Psoas muscle (tissue), 8 donors: ENCODE results near the gene LRRC70. TPM values are rescaled to one million over a fixed set of nuclear protein-coding genes. Genes with fewer than 3 reads are reported as not detected.

Experiments used
- ATAC-seq, 4 donors: fragments of 200-7000 bp; cut with Tn5 transposase; one replicate each; pipeline ENCODE4 v1.9.1; 2020; ENCODE audit warnings: moderate library complexity in 3 of 4, mild to moderate bottlenecking in 2 of 4
- DNase-seq, 2 donors: peaks; one replicate each; pipeline ENCODE4 v3.0.0-alpha.2; 2020
- H3K27ac ChIP-seq: fragments of 200-600 bp; one replicate; pipeline ENCODE4 v1.8.0; 2022
- H3K27me3 ChIP-seq, 3 donors: fragments of 200-600 bp in 1 of 3; one replicate each; pipeline versions ENCODE4 v1.6.1 to v1.8.0; 2013 to 2022; ENCODE audit warnings: low read length in 2 of 3, mild to moderate bottlenecking in 2 of 3, moderate library complexity in 1 of 3; ENCODE audit not compliant: insufficient read depth in 3 of 3
- H3K36me3 ChIP-seq, 2 donors: fragments of 200-600 bp in 1 of 2; one replicate each; pipeline versions ENCODE4 v1.6.1 to v1.8.0; 2013 to 2022; ENCODE audit warnings: low read depth in 1 of 2, mild to moderate bottlenecking in 1 of 2, moderate library complexity in 1 of 2; ENCODE audit not compliant: insufficient read depth in 1 of 2
- H3K4me1 ChIP-seq: fragments of 200-600 bp; one replicate; pipeline ENCODE4 v1.8.0; 2022
- H3K4me3 ChIP-seq: fragments of 200-600 bp; one replicate; pipeline ENCODE4 v1.8.0; 2022; ENCODE audit warnings: mild to moderate bottlenecking
- H3K9me3 ChIP-seq: fragments of 200-600 bp; one replicate; pipeline ENCODE4 v1.8.0; 2022
- WGBS, 3 donors: extraction: QIAGEN DNeasy Blood & Tissue Kit; methylation state at CpG; one replicate each; pipeline versions ENCODE4 v1.1.6 to v1.1.7; 2013; 5-methylcytosine and 5-hydroxymethylcytosine counted together
- intact Hi-C, 2 donors: fragments of 100-400 bp; cut with DNase I; formaldehyde crosslinking; loops; one replicate each; pipeline versions ENCODE4 v1.11.0 to v1.14.2; 2022
- polyA plus RNA-seq, 3 donors: library from polyadenylated mRNA; stranded (reverse); fragments of 200-250 nt; gene quantifications; one replicate each; pipeline ENCODE4 v1.2.3, GENCODE V29; 2013
- total RNA-seq, 4 donors: library from RNA; stranded (reverse); fragmentation: NEBNext Ultra II Directional in 2 of 4; extraction: Animal tissue kit (Norgen Biotek cat#: 25700) in 2 of 4; gene quantifications; one replicate each; pipeline versions ENCODE4 v1.2.1 to v1.2.4, GENCODE V29; 2021 to 2023
- TF ChIP-seq, protein P1 (sequence below): fragments of 200-600 bp; IDR thresholded peaks from one replicate; pipeline ENCODE4 v1.8.0; 2022; ENCODE audit warnings: antibody characterized with exemption
- donor health status: healthy with polysubstance abuse.
- donor health status: DM: no; HTN: no; CAD: no; lungs with moderate emphysema.
- donor health status: Bipolar disorder and iron deficiency.
- donor health status: healthy.
- donor health status: DM: yes; HTN: yes; CAD: no.
- donor health status: DM: no; HTN: no; CAD: no.
- donor health status: DM: no; HTN: no; CAD: no.
- donor health status: DM: yes; HTN: yes; CAD: no.

The LRRC70 gene
- total and polyA plus RNA-seq, 7 donors = 0.17 to 1.6 (median 0.64) TPM

- Histone ChIP-seq H3K27ac (no peak overlapping the region), H3K9me3 (no peaks in the 10 kb centered on the region), H3K36me3 (peaks cover 0 to 23% of the 10 kb centered on the region in 2 donors), H3K4me1 (no peaks in the 10 kb centered on the region), H3K4me3 (no peak overlapping the region), H3K27me3 (no peaks in the 10 kb centered on the region)
- ATAC-seq (no peak), DNase-seq (no peak)
- intact Hi-C loops = no loop called here
- TF ChIP-seq, protein P1, sequence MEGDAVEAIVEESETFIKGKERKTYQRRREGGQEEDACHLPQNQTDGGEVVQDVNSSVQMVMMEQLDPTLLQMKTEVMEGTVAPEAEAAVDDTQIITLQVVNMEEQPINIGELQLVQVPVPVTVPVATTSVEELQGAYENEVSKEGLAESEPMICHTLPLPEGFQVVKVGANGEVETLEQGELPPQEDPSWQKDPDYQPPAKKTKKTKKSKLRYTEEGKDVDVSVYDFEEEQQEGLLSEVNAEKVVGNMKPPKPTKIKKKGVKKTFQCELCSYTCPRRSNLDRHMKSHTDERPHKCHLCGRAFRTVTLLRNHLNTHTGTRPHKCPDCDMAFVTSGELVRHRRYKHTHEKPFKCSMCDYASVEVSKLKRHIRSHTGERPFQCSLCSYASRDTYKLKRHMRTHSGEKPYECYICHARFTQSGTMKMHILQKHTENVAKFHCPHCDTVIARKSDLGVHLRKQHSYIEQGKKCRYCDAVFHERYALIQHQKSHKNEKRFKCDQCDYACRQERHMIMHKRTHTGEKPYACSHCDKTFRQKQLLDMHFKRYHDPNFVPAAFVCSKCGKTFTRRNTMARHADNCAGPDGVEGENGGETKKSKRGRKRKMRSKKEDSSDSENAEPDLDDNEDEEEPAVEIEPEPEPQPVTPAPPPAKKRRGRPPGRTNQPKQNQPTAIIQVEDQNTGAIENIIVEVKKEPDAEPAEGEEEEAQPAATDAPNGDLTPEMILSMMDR = no peak
- WGBS, 3 donors = 96 to 100% (median 100%) methylated on average over 2 of the region's 2 CpGs
Observed at GRCh38 chr5:62589504-62589903, 10.9 kb downstream of the LRRC70 start.

DNA sequence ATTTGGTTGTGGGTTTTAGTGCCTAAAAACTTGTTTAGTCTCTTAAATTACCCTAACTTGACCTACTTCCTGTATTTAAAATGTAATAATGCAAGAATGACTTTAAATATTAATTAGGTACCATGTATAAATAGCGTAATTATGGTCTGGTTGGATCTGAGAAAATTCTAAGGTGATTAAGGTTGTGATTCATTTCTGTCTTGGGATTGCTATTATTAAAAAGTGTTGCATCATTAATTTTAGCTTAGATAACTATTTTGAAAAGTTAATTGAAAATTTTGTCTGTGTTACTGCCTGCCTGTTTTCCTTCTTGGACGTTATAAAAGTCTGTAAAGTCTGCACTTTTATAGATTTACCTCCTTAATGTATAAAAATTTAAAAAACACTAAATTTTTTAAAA, 11.8 kb downstream of the LRRC70 start:
- no peaks in the 10 kb centered on the region for H3K4me1 ChIP-seq

DNA sequence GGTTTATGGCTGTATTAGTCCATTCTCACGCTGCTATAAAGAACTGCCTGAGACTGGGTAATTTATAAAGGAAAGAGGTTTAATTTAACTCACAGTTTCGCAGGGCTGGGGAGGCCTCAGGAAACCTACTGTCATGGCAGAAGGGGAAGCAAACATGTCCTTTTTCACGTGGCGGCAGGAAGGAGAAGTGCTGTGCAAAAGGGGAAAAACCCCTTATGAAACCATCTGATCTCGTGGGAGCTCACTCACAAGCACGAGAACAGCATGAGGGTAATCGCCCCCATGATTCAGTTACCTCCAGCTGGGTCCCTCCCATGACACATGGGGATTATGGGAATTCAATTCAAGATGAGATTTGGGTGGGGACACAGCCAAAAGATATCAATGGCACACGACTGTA, 13.9 kb downstream of the LRRC70 start:
- intact Hi-C loops = no loop called here

More for the DNA sequence above, 11.8 kb downstream of the LRRC70 start:
- ATAC-seq (no peak), DNase-seq (no peak)
- TF ChIP-seq, protein P1 = no peak
- 70 to 98% (median 94%) methylated on average over 2 of the region's 2 CpGs for WGBS, 3 donors
- H3K27me3 ChIP-seq = no peaks in the 10 kb centered on the region
- no peaks in the 10 kb centered on the region for H3K9me3 ChIP-seq
- intact Hi-C loops = no loop called here
- H3K27ac ChIP-seq = no peak overlapping the region
- H3K36me3 ChIP-seq = peaks cover 0 to 23% of the 10 kb centered on the region in 2 donors
- H3K4me3 ChIP-seq = no peak overlapping the region

GRCh38 chr5:62593331-62593730, 14.7 kb downstream of the LRRC70 start:
- intact Hi-C loops = no loop called here
- no peak overlapping the region for H3K27ac ChIP-seq
- ATAC-seq (no peak), DNase-seq (no peak)
- peaks cover 0 to 23% of the 10 kb centered on the region in 2 donors for H3K36me3 ChIP-seq
- H3K9me3 ChIP-seq = no peaks in the 10 kb centered on the region
- no peak overlapping the region for H3K4me3 ChIP-seq
- no peaks in the 10 kb centered on the region for H3K27me3 ChIP-seq
- no peaks in the 10 kb centered on the region for H3K4me1 ChIP-seq
- WGBS, 3 donors = 83 to 96% (median 93%) methylated on average over 1 of the region's 1 CpG
- TF ChIP-seq, protein P1 = no peak

More for the DNA sequence above, 13.9 kb downstream of the LRRC70 start:
- H3K27ac ChIP-seq = no peak overlapping the region
- peaks cover 0 to 23% of the 10 kb centered on the region in 2 donors for H3K36me3 ChIP-seq
- H3K4me1 ChIP-seq = no peaks in the 10 kb centered on the region
- TF ChIP-seq, protein P1 = no peak
- WGBS, 3 donors = 85 to 87% (median 87%) methylated on average over 8 of the region's 8 CpGs
- no peak overlapping the region for H3K4me3 ChIP-seq
- no peaks in the 10 kb centered on the region for H3K9me3 ChIP-seq
- no peak for DNase-seq
- no peaks in the 10 kb centered on the region for H3K27me3 ChIP-seq
- ATAC-seq = no peak

GRCh38 chr5:62594364-62594984, 15.9 kb downstream of the LRRC70 start:
- Histone ChIP-seq H3K27me3 (no peaks in the 10 kb centered on the region), H3K27ac (no peak overlapping the region), H3K4me3 (no peak overlapping the region), H3K36me3 (peaks cover 3 to 23% of the 10 kb centered on the region in 2 donors), H3K4me1 (no peaks in the 10 kb centered on the region), H3K9me3 (no peaks in the 10 kb centered on the region)
- 93 to 97% (median 94%) methylated on average over 3 of the region's 3 CpGs for WGBS, 3 donors
- intact Hi-C loops = no loop called here
- no peak for DNase-seq
- TF ChIP-seq, protein P1 = no peak
- ATAC-seq = no peak
